ENCODE data around the gene COX6B2.

The COX6B2 gene

GRCh38 chr19:55319785-55320184 is 34.7 kb downstream of the COX6B2 start:
- no peak for DNase-seq (ENCODE audit: low read depth in 1 of 2, low spot score in 1 of 2)
- in situ Hi-C loops (cut with HindIII; ENCODE audit: low pct_unique_long_range_greater_than_20kb, low sequenced_read_pairs), result no loop called here
- TF ChIP-seq JUND (IDR thresholded peaks at IDR 0.05; ENCODE audit: low read depth), result no peak

- in situ Hi-C loops (cut with HindIII; ENCODE audit: low pct_unique_long_range_greater_than_20kb, low sequenced_read_pairs), result no loop called here
- DNase-seq (ENCODE audit: low read depth in 1 of 2, low spot score in 1 of 2), result no peak
Measured at GRCh38 chr19:55316646-55317045, 37.9 kb downstream of the COX6B2 start.

DNA sequence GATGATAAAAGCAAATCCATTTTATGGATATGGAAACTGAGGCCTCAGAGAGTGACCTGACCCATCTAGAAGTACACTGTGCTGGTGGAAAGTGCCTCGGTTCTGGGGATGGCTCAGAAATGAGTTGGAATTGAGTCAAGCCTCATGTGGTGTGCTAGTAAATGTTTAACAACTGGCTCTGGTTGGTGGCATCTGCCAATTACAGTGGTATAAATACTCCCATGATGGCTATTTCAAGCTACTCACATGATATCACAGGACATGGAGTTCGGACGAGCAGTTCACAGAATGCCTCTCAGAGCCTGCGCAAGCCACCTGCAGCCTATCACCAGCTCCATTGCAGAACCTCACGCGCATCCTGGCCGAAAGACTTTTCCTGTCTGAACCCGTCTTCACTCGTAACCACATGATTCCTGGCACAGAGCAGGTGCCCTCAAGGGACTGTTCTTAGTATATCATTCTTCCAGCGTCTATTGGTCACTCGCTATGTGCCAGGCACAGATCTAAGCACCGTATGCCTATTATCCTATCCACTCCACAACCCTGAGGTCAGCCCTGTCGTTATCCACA is 38.5 kb downstream of the COX6B2 start:
- in situ Hi-C loops (cut with HindIII; ENCODE audit: low pct_unique_long_range_greater_than_20kb, low sequenced_read_pairs), result no loop called here
- DNase-seq (ENCODE audit: low read depth in 1 of 2, low spot score in 1 of 2), result no peak
- TF ChIP-seq JUND (IDR thresholded peaks at IDR 0.05; ENCODE audit: low read depth), result no peak

More at GRCh38 chr19:55316646-55317045, 37.9 kb downstream of the COX6B2 start:
- no peak for TF ChIP-seq JUND (IDR thresholded peaks at IDR 0.05; ENCODE audit: low read depth)

- DNase-seq (ENCODE audit: low read depth in 1 of 2, low spot score in 1 of 2), result no peak
- no peak for TF ChIP-seq JUND (IDR thresholded peaks at IDR 0.05; ENCODE audit: low read depth)
- in situ Hi-C loops (cut with HindIII; ENCODE audit: low pct_unique_long_range_greater_than_20kb, low sequenced_read_pairs), result no loop called here
Measured at GRCh38 chr19:55314396-55314795, 40.1 kb downstream of the COX6B2 start.

GRCh38 chr19:55312621-55313512 is 41.7 kb downstream of the COX6B2 start:
- in situ Hi-C loops (cut with HindIII; ENCODE audit: low pct_unique_long_range_greater_than_20kb, low sequenced_read_pairs), result no loop called here
- no peak for TF ChIP-seq JUND (IDR thresholded peaks at IDR 0.05; ENCODE audit: low read depth)
- DNase-seq (ENCODE audit: low read depth in 1 of 2, low spot score in 1 of 2), result no peak

- no peak for DNase-seq (ENCODE audit: low read depth in 1 of 2, low spot score in 1 of 2)
- TF ChIP-seq JUND (IDR thresholded peaks at IDR 0.05; ENCODE audit: low read depth), result no peak
- in situ Hi-C loops (cut with HindIII; ENCODE audit: low pct_unique_long_range_greater_than_20kb, low sequenced_read_pairs), result no loop called here
Measured at GRCh38 chr19:55311797-55312196, 42.7 kb downstream of the COX6B2 start.

GRCh38 chr19:55311397-55311796 is 43.1 kb downstream of the COX6B2 start:
- TF ChIP-seq JUND (IDR thresholded peaks at IDR 0.05; ENCODE audit: low read depth), result no peak
- in situ Hi-C loops (cut with HindIII; ENCODE audit: low pct_unique_long_range_greater_than_20kb, low sequenced_read_pairs), result no loop called here
- no peak for DNase-seq (ENCODE audit: low read depth in 1 of 2, low spot score in 1 of 2)

DNA sequence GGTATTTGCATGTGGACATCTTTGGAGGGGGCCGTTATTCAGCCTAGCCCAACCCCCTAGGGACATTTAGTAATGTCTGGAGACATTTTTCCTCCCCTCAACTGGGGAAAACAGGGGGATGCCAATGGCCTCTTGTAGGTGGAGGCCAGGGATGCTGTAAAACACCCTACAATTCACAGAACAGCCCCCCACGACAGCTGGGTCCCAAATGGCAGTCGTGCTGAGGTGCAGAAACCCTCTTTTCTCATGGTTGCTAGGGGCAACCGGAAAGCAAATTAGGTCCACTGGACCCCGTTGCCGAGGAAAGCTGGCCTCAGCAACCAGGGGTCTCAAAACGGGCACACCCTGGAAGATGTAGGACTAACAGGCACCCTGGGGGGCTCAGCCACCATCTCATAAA is 44.0 kb downstream of the COX6B2 start:
- in situ Hi-C loops (cut with HindIII; ENCODE audit: low pct_unique_long_range_greater_than_20kb, low sequenced_read_pairs), result no loop called here
- no peak for TF ChIP-seq JUND (IDR thresholded peaks at IDR 0.05; ENCODE audit: low read depth)

DNA sequence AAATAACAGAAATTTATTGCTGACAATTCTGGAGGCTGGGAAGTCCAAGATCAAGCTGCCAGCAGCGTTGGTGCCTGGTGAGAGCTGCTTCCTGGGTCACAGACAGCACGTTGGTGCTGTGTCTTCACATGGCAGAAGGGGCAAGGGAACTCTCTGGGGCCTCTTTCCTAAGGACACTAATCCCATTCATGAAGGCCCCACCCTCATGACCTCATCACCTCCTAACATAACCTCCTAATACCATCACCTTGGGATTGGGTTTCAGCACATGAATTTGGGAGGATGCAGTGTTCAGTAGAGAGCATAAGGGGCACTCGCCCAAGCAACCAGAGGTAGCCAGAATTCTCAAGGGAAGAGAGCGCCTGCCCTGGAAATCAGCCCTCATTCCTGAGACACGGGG is 45.1 kb downstream of the COX6B2 start:
- in situ Hi-C loops (cut with HindIII; ENCODE audit: low pct_unique_long_range_greater_than_20kb, low sequenced_read_pairs), result no loop called here
- TF ChIP-seq JUND (IDR thresholded peaks at IDR 0.05; ENCODE audit: low read depth), result no peak
- no peak for DNase-seq (ENCODE audit: low read depth in 1 of 2, low spot score in 1 of 2)

More for the DNA sequence above, 44.0 kb downstream of the COX6B2 start:
- DNase-seq (ENCODE audit: low read depth in 1 of 2, low spot score in 1 of 2), result no peak

DNA sequence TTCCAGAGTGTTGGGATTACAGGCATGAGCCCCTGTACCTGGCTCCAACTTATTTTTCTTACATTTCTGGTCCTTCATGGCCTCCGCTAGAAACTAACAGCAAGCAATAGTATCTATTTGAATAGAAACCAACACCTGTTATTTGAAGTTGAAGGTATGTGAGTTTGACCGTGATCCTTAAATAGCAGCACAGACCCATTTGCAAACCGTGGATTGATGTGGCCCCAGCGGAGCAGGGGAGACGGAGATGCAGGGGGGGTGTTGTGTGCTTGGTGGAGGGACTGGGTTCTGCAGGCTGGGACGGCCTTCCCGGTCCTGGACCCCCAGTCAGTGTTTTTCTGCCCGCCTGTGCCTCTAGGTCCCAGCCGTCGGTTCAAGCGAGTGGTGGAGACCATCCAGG is 46.2 kb downstream of the COX6B2 start:
- in situ Hi-C loops (cut with HindIII; ENCODE audit: low pct_unique_long_range_greater_than_20kb, low sequenced_read_pairs), result no loop called here
- no peak for DNase-seq (ENCODE audit: low read depth in 1 of 2, low spot score in 1 of 2)
- no peak for TF ChIP-seq JUND (IDR thresholded peaks at IDR 0.05; ENCODE audit: low read depth)

- DNase-seq (ENCODE audit: low read depth in 1 of 2, low spot score in 1 of 2), result no peak
- no peak for TF ChIP-seq JUND (IDR thresholded peaks at IDR 0.05; ENCODE audit: low read depth)
- in situ Hi-C loops (cut with HindIII; ENCODE audit: low pct_unique_long_range_greater_than_20kb, low sequenced_read_pairs), result no loop called here
Measured at GRCh38 chr19:55306712-55307111, 47.8 kb downstream of the COX6B2 start.

DNA sequence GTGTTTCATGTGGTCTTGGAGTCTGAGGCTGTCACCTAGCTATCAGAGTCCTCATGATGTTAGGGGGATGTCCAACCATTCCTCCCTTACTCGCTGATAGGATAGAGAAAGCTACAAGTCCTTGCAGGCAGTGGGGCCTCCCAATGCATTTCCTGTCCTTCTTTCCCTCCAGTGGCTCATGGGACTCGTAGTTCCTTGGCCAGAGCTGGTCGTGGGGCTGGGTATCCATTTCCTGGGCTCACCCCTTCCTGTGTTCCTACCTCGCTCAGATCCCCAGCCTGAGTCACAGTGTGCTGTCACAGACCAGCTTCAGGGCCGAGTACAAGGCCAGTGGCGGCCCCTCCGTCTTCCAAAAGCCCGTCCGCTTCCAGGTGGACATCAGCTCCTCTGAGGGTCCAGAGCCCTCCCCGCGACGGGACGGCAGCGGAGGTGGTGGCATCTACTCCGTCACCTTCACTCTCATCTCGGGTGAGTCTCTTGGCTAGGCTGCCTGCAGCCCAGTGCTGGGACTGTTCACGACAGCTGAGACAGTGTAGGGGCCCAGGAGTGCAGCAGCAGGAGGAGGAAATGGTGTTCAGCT is 48.4 kb downstream of the COX6B2 start:
- in situ Hi-C loops (cut with HindIII; ENCODE audit: low pct_unique_long_range_greater_than_20kb, low sequenced_read_pairs), result no loop called here
- DNase-seq (ENCODE audit: low read depth in 1 of 2, low spot score in 1 of 2), result no peak
- no peak for TF ChIP-seq JUND (IDR thresholded peaks at IDR 0.05; ENCODE audit: low read depth)

DNA sequence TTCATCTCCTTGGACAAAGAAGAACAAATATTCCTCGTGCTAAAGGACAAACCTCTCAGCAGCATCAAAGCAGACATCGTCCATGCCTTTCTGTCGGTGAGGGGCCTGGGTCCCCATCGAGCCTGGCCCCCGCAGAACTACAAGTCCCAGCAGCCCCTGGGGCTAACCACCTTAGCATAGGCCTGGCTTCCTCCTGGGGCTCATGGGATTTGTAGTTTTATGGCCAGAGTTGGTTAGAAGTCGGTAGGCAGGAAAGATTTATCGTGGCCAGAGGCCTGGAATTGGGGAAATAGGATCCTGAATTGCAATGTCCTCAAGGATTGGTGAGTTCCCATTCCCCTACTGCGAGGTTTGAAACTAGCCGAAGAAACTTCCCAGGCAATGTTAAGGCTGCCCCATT is 49.0 kb downstream of the COX6B2 start:
- no peak for TF ChIP-seq JUND (IDR thresholded peaks at IDR 0.05; ENCODE audit: low read depth)
- in situ Hi-C loops (cut with HindIII; ENCODE audit: low pct_unique_long_range_greater_than_20kb, low sequenced_read_pairs), result no loop called here
- DNase-seq (ENCODE audit: low read depth in 1 of 2, low spot score in 1 of 2), result peak; percentile 50 to 57
